Liver (tissue), 1 donor: Measurements from ENCODE around the gene PACSIN3.

Source experiments
- MAX ChIP-seq: IDR thresholded peaks from 2 replicates; pipeline ENCODE4 v1.6.1; 2016; ENCODE audit warnings: antibody characterized with exemption
- YY1 ChIP-seq: IDR thresholded peaks from 2 replicates; pipeline ENCODE4 v1.6.1; 2016; ENCODE audit warnings: antibody characterized with exemption, mild to moderate bottlenecking

GRCh38 chr11:47189100-47189834 is 3.0 kb upstream of the PACSIN3 start:
- TF ChIP-seq YY1 (peak; percentile 84), MAX (peak; percentile 92)
